Mammary epithelial cell (primary cell): ENCODE results near the gene SYNGR4.
A peak's percentile ranks its signal among the peaks of the same experiment; 100 is the strongest.

ENCODE experiments used
- CTCF ChIP-seq, 2 donors: IDR thresholded peaks in 1 of 2; conservative IDR thresholded peaks in 1 of 2; 2 replicates each; pipeline ENCODE4 v1.5.1; 2011 to 2012; ENCODE audit warnings: inconsistent platforms in 2 of 2, low read length in 2 of 2, mild to moderate bottlenecking in 2 of 2, control low read depth in 1 of 2, low read depth in 1 of 2; ENCODE audit not compliant: insufficient read depth in 1 of 2; ENCODE audit errors: extremely low read depth in 1 of 2
- EZH2 ChIP-seq: IDR thresholded peaks from 2 replicates; pipeline ENCODE4 v1.6.1; 2012; ENCODE audit warnings: low read length, inconsistent platforms, borderline replicate concordance

GRCh38 chr19:48319647-48320541, 44.3 kb upstream of the SYNGR4 start:
- peak; percentile 66 to 90 for TF ChIP-seq CTCF (conservative IDR thresholded peaks at IDR 0.05 in 1 of 2, IDR thresholded peaks at IDR 0.05 in 1 of 2; ENCODE audit: extremely low read depth in 1 of 2, insufficient read depth in 1 of 2, low read depth in 1 of 2, low read length in 2 of 2)
- TF ChIP-seq EZH2: no peak
